Thoracic aorta (tissue), 2 donors: ENCODE measurements around the gene PDZRN4. TPM values are rescaled to one million over a fixed set of nuclear protein-coding genes. Genes with fewer than 3 reads are reported as not detected.

Experiments
- ATAC-seq: fragments of 150-250 bp; one replicate; pipeline ENCODE4 v1.8.0; 2017; ENCODE audit warnings: low read depth; ENCODE audit not compliant: insufficient number of reproducible peaks, low FRiP score
- DNase-seq: peaks from one replicate; pipeline ENCODE4 v3.0.0-alpha.2; 2020; ENCODE audit warnings: low spot score
- H3K27ac ChIP-seq, 2 donors: fragments of 200-600 bp; sonication (generic); 1 replicate in 1 of 2; 2 replicates in 1 of 2; pipeline ENCODE4 v1.5.1; 2016; ENCODE audit warnings: mild to moderate bottlenecking in 2 of 2, moderate library complexity in 2 of 2
- H3K27me3 ChIP-seq: fragments of 200-600 bp; sonication (generic); replicated peaks from 2 replicates; pipeline ENCODE4 v1.6.0; 2016; ENCODE audit warnings: mild to moderate bottlenecking; ENCODE audit not compliant: insufficient read depth
- H3K36me3 ChIP-seq: fragments of 200-600 bp; sonication (generic); one replicate; pipeline ENCODE4 v1.5.1; 2016
- H3K4me1 ChIP-seq, 2 donors: fragments of 200-600 bp; sonication (generic); 1 replicate in 1 of 2; 2 replicates in 1 of 2; pipeline versions ENCODE4 v1.5.1 to v1.6.0; 2016; ENCODE audit warnings: low read depth in 2 of 2, mild to moderate bottlenecking in 1 of 2; ENCODE audit not compliant: control insufficient read depth in 1 of 2
- H3K4me3 ChIP-seq: fragments of 200-600 bp; sonication (generic); 2 replicates; pipeline ENCODE4 v1.5.1; 2016; ENCODE audit warnings: mild to moderate bottlenecking
- H3K9me3 ChIP-seq: fragments of 200-600 bp; sonication (generic); 2 replicates; pipeline ENCODE4 v1.5.1; 2016
- CTCF ChIP-seq: fragments of 200-600 bp; sonication (generic); IDR thresholded peaks from one replicate; pipeline ENCODE4 v1.5.1; 2019; ENCODE audit warnings: antibody characterized with exemption
- total RNA-seq, 2 donors: library from RNA; depleted of rRNA; stranded (reverse); fragments of >200 nt; gene quantifications; one replicate each; pipeline versions ENCODE4 v1.1.0 to v1.2.3, GENCODE V29; 2016

PDZRN4 gene
- total RNA-seq, 2 donors from 2014 or later = 6.1 to 12.5 TPM

GRCh38 chr12:41362931-41363330, 174.8 kb downstream of the PDZRN4 start:
- DNase-seq (no peak), ATAC-seq (no peak)
- Histone ChIP-seq H3K27me3 (no peaks in the 10 kb centered on the region), H3K36me3 (no peaks in the 10 kb centered on the region), H3K27ac (no peak overlapping the region), H3K4me3 (no peak overlapping the region), H3K9me3 (no peaks in the 10 kb centered on the region), H3K4me1 (peaks cover 0 to 6% of the 10 kb centered on the region in 2 donors)
- TF ChIP-seq CTCF = no peak

GRCh38 chr12:41364211-41364610, 176.1 kb downstream of the PDZRN4 start:
- DNase-seq = no peak
- TF ChIP-seq CTCF = no peak
- no peak overlapping the region for H3K4me3 ChIP-seq
- no peaks in the 10 kb centered on the region for H3K9me3 ChIP-seq
- H3K36me3 ChIP-seq = no peaks in the 10 kb centered on the region
- no peaks in the 10 kb centered on the region for H3K27me3 ChIP-seq
- no peak for ATAC-seq
- H3K4me1 ChIP-seq = peaks cover 0 to 6% of the 10 kb centered on the region in 2 donors
- H3K27ac ChIP-seq = no peak overlapping the region

- Histone ChIP-seq H3K4me3 (no peak overlapping the region), H3K27ac (no peak overlapping the region), H3K9me3 (no peaks in the 10 kb centered on the region), H3K4me1 (peaks cover 0 to 6% of the 10 kb centered on the region in 2 donors), H3K27me3 (no peaks in the 10 kb centered on the region), H3K36me3 (no peaks in the 10 kb centered on the region)
- TF ChIP-seq CTCF = no peak
- no peak for ATAC-seq
- DNase-seq = no peak
Observed at GRCh38 chr12:41365653-41366171, 177.6 kb downstream of the PDZRN4 start.

GRCh38 chr12:41367726-41368405, 179.7 kb downstream of the PDZRN4 start:
- no peaks in the 10 kb centered on the region for H3K36me3 ChIP-seq
- H3K27me3 ChIP-seq = no peaks in the 10 kb centered on the region
- H3K4me1 ChIP-seq = peaks cover 0 to 6% of the 10 kb centered on the region in 2 donors
- no peak for TF ChIP-seq CTCF
- no peak for DNase-seq
- H3K27ac ChIP-seq = no peak overlapping the region
- no peaks in the 10 kb centered on the region for H3K9me3 ChIP-seq
- H3K4me3 ChIP-seq = no peak overlapping the region
- no peak for ATAC-seq

GRCh38 chr12:41380878-41381277, 192.8 kb downstream of the PDZRN4 start:
- Histone ChIP-seq H3K27ac (no peak overlapping the region), H3K9me3 (peaks cover 15% of the 10 kb centered on the region), H3K4me3 (no peak overlapping the region), H3K4me1 (no peaks in the 10 kb centered on the region), H3K27me3 (no peaks in the 10 kb centered on the region), H3K36me3 (no peaks in the 10 kb centered on the region)
- DNase-seq = no peak
- ATAC-seq = no peak
- TF ChIP-seq CTCF = no peak
